ENCODE measurements around the gene SMAD7. TPM values are rescaled to one million over a fixed set of nuclear protein-coding genes. Genes with fewer than 3 reads are reported as not detected.
"Not testable (repeated sequence)": the region's sequence is repeated elsewhere in the genome, so short reads cannot be mapped to it uniquely, and the experiment has no call there.

The SMAD7 gene
- total RNA-seq, 1 donor from 2014 or later: 6.9 TPM

DNA sequence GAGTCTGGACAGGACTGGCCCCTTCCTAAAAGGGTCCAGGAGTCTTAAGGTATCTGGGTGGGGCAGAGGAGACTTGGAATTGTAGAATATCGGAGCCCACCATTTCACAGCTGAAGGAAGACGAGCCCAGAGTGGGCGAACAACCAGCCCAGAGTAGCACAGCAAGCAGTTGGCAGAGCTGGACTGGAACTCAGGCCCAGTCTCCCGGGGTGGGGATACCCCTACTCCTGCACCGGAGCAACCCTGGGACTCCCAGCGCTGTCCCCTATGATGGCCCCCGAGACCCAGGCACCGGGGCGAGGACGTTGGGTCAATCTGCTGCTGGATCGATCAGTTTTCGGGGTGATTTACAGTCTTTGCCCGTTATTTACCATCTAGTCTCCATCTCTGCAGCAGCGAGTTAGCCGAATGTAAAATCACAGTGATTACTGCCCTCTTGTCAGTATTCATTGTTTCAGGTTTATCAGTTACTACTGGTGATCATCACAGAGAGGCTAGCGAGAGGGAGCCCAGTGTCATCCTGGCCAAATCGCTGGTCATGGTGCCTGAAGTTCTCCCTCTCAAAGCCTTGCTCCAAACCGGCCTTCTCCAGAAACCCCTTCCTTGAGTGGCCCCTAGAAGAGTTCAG lies 75.3 kb downstream of the SMAD7 start:
- no peaks in the 10 kb centered on the region for H3K36me3 Mint-ChIP-seq (ENCODE audit: low read depth)
- TF ChIP-seq, protein P1, sequence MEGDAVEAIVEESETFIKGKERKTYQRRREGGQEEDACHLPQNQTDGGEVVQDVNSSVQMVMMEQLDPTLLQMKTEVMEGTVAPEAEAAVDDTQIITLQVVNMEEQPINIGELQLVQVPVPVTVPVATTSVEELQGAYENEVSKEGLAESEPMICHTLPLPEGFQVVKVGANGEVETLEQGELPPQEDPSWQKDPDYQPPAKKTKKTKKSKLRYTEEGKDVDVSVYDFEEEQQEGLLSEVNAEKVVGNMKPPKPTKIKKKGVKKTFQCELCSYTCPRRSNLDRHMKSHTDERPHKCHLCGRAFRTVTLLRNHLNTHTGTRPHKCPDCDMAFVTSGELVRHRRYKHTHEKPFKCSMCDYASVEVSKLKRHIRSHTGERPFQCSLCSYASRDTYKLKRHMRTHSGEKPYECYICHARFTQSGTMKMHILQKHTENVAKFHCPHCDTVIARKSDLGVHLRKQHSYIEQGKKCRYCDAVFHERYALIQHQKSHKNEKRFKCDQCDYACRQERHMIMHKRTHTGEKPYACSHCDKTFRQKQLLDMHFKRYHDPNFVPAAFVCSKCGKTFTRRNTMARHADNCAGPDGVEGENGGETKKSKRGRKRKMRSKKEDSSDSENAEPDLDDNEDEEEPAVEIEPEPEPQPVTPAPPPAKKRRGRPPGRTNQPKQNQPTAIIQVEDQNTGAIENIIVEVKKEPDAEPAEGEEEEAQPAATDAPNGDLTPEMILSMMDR (IDR thresholded peaks at IDR 0.05): no peak
- CTCF ChIA-PET: no interaction called here
- H3K4me1 Mint-ChIP-seq: peaks cover 1% of the 10 kb centered on the region
- H3K4me3 Mint-ChIP-seq: no peak overlapping the region
- POLR2A ChIA-PET: interaction anchor here (0.9 kb wide), 1 partner anchor 53 kb away, joined by 3 read pairs; no protein-coding TSS in a partner anchor
- intact Hi-C loops (cut with micrococcal nuclease): no loop called here
- DNase-seq (no peak), ATAC-seq (ENCODE audit: low read depth) (no peak)
- no peaks in the 10 kb centered on the region for H3K9me3 Mint-ChIP-seq
- H3K27me3 Mint-ChIP-seq: peaks cover 5% of the 10 kb centered on the region
- no peak overlapping the region for H3K27ac Mint-ChIP-seq

DNA sequence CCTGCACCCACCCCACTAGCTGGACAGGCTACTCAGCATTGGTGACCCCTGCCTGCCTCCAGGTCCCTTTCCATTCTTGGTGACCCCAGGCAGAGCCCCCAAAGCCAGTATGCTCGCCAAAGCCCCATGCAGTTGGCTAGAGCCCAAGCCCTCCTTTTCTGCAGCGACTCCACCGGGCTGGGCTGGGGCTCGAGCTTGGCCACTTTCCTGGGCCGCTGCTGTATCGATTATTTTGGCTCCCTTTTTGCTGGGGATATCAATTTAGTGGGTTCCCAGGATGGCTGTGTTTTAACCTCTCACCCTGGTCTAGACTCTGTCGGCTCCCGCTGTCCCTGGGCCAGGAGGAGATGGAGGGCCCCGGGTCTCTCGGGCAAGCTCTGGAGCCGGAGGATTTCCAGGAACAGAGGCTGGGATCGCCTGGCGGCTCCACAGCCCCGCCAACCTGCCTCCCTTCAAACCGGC lies 76.0 kb downstream of the SMAD7 start:
- H3K4me1 Mint-ChIP-seq: peaks cover 1% of the 10 kb centered on the region
- intact Hi-C loops (cut with micrococcal nuclease): no loop called here
- no peak overlapping the region for H3K4me3 Mint-ChIP-seq
- ATAC-seq (ENCODE audit: low read depth) (no peak), DNase-seq (no peak)
- no peaks in the 10 kb centered on the region for H3K36me3 Mint-ChIP-seq (ENCODE audit: low read depth)
- CTCF ChIA-PET: no interaction called here
- TF ChIP-seq, protein P1 (IDR thresholded peaks at IDR 0.05): no peak
- no peak overlapping the region for H3K27ac Mint-ChIP-seq
- no peaks in the 10 kb centered on the region for H3K27me3 Mint-ChIP-seq
- no peaks in the 10 kb centered on the region for H3K9me3 Mint-ChIP-seq
- POLR2A ChIA-PET: no interaction called here

DNA sequence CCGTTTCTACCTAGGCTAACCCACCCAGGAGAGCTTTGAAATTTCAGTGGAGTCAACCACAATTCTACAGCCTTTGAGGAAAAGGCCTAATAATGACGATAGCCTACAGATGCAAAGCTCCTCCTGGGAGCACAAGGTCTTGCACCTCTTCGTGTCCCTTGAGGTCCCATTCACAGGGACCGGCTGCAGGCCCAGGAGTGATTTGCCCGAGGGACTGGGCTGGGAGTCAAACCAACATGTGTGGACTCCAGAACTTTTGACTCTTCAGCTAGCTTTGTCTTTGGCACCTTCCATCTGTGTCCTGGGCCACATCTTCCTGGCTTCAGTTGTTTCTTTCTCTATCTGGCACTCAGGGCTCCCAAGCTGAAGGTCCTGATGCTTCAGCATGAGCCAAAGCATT lies 76.5 kb downstream of the SMAD7 start:
- Mint-ChIP-seq H3K36me3 (ENCODE audit: low read depth) (no peaks in the 10 kb centered on the region), H3K9me3 (no peaks in the 10 kb centered on the region), H3K4me3 (no peak overlapping the region), H3K27me3 (no peaks in the 10 kb centered on the region), H3K4me1 (peaks cover 4% of the 10 kb centered on the region), H3K27ac (no peak overlapping the region)
- POLR2A ChIA-PET: no interaction called here
- CTCF ChIA-PET: no interaction called here
- intact Hi-C loops (cut with micrococcal nuclease): no loop called here
- no peak for ATAC-seq (ENCODE audit: low read depth)
- TF ChIP-seq, protein P1 (IDR thresholded peaks at IDR 0.05): no peak
- DNase-seq: no peak

DNA sequence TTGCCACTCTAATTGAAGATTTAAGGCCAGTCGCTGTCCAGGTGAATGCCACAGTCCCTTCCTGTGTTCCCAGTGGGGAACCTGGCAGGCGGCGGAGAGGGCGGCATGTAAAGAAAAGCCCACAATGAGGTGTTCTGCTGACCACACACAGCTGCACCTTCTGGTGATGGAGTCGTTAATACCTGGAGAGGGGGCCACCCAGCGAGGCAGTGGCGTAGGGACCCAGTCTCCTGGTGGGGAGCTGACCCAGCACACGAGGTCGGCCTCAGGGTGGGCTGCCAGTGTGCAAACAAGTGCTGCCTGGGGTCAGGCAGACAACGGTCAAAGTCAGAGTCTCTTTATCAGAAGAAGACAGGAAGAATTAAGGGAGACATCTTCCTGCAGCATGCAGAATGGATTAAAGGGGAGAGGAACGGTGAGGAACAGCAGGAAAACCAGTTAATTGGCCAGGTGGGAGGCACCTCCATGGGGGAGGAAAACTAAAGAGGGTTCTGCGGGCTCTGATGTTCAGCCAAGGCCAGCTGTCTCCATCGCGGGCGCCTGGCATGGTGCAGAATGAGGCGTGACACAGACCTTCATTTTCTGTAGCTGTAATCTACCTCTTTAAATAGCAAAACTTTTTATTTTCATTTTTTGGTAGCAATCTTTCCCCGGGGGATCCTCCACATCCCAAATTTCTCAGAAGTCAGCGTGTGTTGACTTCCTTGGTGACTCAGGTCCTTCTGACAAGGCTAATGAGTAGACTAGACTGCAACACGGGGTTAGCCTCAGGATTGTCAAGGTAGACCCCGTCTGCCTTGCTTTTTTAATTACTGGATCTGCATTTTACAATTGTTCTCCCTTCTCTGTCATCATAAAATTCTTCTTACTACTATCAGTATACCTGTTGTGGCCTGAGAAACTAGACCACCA lies 78.3 kb downstream of the SMAD7 start:
- Mint-ChIP-seq H3K27me3 (no peaks in the 10 kb centered on the region), H3K4me1 (peaks cover 18% of the 10 kb centered on the region), H3K9me3 (no peaks in the 10 kb centered on the region), H3K27ac (no peak overlapping the region), H3K36me3 (ENCODE audit: low read depth) (no peaks in the 10 kb centered on the region), H3K4me3 (no peak overlapping the region)
- intact Hi-C loops (cut with micrococcal nuclease): no loop called here
- ATAC-seq (ENCODE audit: low read depth) (no peak), DNase-seq (no peak)
- POLR2A ChIA-PET: no interaction called here
- CTCF ChIA-PET: no interaction called here
- TF ChIP-seq, protein P1 (IDR thresholded peaks at IDR 0.05): no peak

DNA sequence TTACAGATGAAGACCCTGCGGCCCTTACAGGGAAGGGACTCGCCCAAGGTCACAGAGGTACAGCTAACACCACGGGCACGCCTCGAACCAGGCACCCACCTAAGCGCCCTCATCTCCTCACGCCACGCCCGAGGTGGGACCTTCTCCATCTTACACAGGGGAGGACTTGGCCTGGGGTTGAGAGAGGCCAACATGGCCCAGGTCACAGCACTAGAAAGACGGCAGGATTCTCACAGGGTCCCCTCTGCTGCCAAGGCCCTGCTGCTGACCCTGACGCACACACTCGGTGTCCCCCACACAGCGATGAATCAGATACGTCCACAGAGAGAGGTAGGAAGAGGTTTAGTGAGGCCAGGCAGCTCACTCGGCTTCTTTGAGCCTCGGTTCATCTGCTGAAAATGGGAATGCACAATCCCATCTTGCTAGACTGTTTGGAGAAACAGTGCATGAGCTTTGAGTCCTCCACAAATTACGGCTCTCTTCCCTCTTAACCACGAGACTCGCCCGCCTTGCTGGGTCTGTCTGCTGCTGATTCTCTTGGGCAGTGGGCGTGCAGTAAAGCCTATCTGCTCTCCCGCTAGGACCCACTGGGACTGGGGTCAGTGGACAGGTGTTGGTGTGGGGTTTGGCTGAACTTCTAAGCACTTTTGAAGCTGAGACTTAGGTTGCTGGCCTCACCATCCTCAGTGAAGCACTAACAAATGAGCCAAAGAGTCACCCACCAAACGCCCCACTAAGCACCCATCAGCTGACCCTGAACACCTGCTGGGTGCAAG lies 79.2 kb downstream of the SMAD7 start:
- ChIA-PET CTCF (no interaction called here), POLR2A (no interaction called here)
- intact Hi-C loops (cut with micrococcal nuclease): no loop called here
- Mint-ChIP-seq H3K27ac (peak overlapping the region; percentile 24), H3K4me3 (no peak overlapping the region), H3K27me3 (no peaks in the 10 kb centered on the region), H3K9me3 (no peaks in the 10 kb centered on the region), H3K36me3 (ENCODE audit: low read depth) (no peaks in the 10 kb centered on the region), H3K4me1 (peaks cover 18% of the 10 kb centered on the region)
- DNase-seq: no peak
- TF ChIP-seq, protein P1 (IDR thresholded peaks at IDR 0.05): no peak
- ATAC-seq (ENCODE audit: low read depth): no peak

DNA sequence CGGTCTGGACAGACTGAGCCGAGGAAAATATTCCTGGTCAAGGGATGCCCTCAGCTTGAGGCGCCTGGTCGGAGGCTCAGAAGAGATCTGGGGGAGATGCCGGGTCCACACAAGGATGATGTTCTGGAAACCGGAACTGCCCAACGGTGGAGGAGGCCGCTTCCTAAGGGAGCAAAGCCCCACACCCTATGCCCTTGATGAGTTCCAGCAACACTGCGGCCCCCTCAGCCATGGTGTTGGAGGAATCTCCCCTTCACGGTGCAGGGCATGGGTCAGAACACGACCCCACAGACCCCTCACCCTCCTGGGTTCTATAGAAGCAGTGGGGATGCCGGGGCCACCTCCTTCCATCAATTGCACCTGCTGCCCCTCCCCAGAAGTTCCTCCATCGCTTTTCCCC lies 79.8 kb downstream of the SMAD7 start:
- H3K36me3 Mint-ChIP-seq (ENCODE audit: low read depth); ATAC-seq (ENCODE audit: low read depth); H3K27me3 Mint-ChIP-seq; H3K4me3 Mint-ChIP-seq; POLR2A ChIA-PET; CTCF ChIA-PET; H3K27ac Mint-ChIP-seq; H3K9me3 Mint-ChIP-seq; DNase-seq; intact Hi-C loops (cut with micrococcal nuclease): not testable (repeated sequence)
- peaks cover 18% of the 10 kb centered on the region for H3K4me1 Mint-ChIP-seq
